AG10803 (cell line): ENCODE data around the gene CTBP1.

Experiments used
- DNase-seq: peaks from one replicate; pipeline ENCODE4 v3.0.0; 2010; ENCODE audit warnings: low read depth
- H3K4me3 ChIP-seq: 2 replicates; pipeline ENCODE4 v1.5.1; 2011; ENCODE audit warnings: mild to moderate bottlenecking, low read length, control low read depth
- TF ChIP-seq, protein P1 (sequence below): conservative IDR thresholded peaks from 2 replicates; pipeline ENCODE4 v1.5.1; 2011; ENCODE audit warnings: mild to moderate bottlenecking, low read length, control low read depth, inconsistent platforms

CTBP1 gene

DNA sequence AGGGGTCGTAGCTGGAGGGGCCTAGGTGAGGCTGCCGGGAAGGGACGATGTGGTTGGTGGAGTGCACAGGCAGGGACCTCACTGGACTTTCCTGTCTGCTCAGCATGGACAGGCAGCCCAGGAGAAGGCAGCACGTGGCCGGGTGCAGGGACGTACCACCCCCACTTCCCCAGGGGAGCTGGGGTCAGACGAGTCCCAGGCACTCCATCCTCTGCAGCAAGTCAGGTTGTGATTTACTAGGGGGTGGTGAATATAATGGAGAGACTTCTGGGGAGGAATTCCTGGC, 1.5 kb upstream of the CTBP1 start:
- H3K4me3 ChIP-seq: no peak overlapping the region
- no peak for DNase-seq
- TF ChIP-seq, protein P1, sequence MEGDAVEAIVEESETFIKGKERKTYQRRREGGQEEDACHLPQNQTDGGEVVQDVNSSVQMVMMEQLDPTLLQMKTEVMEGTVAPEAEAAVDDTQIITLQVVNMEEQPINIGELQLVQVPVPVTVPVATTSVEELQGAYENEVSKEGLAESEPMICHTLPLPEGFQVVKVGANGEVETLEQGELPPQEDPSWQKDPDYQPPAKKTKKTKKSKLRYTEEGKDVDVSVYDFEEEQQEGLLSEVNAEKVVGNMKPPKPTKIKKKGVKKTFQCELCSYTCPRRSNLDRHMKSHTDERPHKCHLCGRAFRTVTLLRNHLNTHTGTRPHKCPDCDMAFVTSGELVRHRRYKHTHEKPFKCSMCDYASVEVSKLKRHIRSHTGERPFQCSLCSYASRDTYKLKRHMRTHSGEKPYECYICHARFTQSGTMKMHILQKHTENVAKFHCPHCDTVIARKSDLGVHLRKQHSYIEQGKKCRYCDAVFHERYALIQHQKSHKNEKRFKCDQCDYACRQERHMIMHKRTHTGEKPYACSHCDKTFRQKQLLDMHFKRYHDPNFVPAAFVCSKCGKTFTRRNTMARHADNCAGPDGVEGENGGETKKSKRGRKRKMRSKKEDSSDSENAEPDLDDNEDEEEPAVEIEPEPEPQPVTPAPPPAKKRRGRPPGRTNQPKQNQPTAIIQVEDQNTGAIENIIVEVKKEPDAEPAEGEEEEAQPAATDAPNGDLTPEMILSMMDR: no peak

GRCh38 chr4:1249731-1250526, 999 bp upstream of the CTBP1 start:
- peak overlapping the region; percentile 62 for H3K4me3 ChIP-seq
- TF ChIP-seq, protein P1: no peak
- peak; percentile 71 for DNase-seq

- TF ChIP-seq, protein P1: no peak
- H3K4me3 ChIP-seq: peak overlapping the region; percentile 62
- DNase-seq: peak; percentile 90
Observed at GRCh38 chr4:1249148-1249730, 309 bp upstream of the CTBP1 start.

DNA sequence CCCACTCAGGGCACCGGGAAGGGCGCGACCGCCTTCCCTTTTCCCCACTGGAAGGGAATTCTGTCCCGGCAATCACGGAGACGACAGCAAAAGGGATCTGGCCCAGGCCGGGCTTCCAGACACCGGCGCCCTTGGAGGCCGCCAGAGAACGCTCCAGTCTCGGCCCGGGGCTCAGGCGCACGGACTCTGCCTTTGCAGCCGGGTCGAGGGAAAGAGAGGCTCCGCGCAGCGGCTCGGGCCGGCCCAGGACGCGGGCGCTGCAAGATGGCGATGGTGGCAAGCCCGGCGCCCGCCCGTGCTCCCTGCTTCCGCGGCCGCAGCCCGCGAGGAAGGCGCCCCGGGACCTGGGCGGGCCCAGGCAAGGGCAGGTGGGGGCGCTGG, 1.1 kb downstream of the CTBP1 start:
- TF ChIP-seq, protein P1: no peak
- no peak for DNase-seq
- H3K4me3 ChIP-seq: peak overlapping the region; percentile 78

- H3K4me3 ChIP-seq: peak overlapping the region; percentile 78
- TF ChIP-seq, protein P1: no peak
- no peak for DNase-seq
Observed at GRCh38 chr4:1246901-1247863, 1.7 kb downstream of the CTBP1 start.

- TF ChIP-seq, protein P1: no peak
- peak overlapping the region; percentile 78 for H3K4me3 ChIP-seq
- DNase-seq: no peak
Observed at GRCh38 chr4:1246111-1246881, 2.6 kb downstream of the CTBP1 start.
